Neural cell (in vitro differentiated cells): ENCODE results near the gene GRK3. TPM values are rescaled to one million over a fixed set of nuclear protein-coding genes. Genes with fewer than 3 reads are reported as not detected.

ENCODE experiments used
- H2AFZ ChIP-seq: fragments of 200-600, 300-800 bp; sonication (generic), shearing (Covaris generic); 2 replicates; pipeline ENCODE4 v1.6.0; 2014; ENCODE audit warnings: low read depth, mild to moderate bottlenecking, antibody characterized with exemption, low read length, moderate library complexity
- H3F3A ChIP-seq: fragments of 200-600 bp; shearing (Covaris generic); 2 replicates; pipeline ENCODE4 v1.6.1; 2016; ENCODE audit warnings: mild to moderate bottlenecking, moderate library complexity, mixed read lengths, antibody characterized with exemption, low read length; ENCODE audit not compliant: insufficient read depth, poor library complexity, severe bottlenecking
- H3K27ac ChIP-seq: fragments of 200-600, 300-800 bp; sonication (generic), shearing (Covaris generic); 2 replicates; pipeline ENCODE4 v1.5.1; 2014; ENCODE audit warnings: mild to moderate bottlenecking, low read length, moderate library complexity
- H3K27me3 ChIP-seq: fragments of 300-800, 200-600 bp; sonication (generic), shearing (Covaris generic); 2 replicates; pipeline ENCODE4 v1.6.0; 2014; ENCODE audit warnings: mild to moderate bottlenecking, low read depth, low read length, moderate library complexity; ENCODE audit not compliant: insufficient read depth
- H3K36me3 ChIP-seq: fragments of 300-800, 200-600 bp; sonication (generic), shearing (Covaris generic); 2 replicates; pipeline ENCODE4 v1.5.1; 2014; ENCODE audit warnings: mild to moderate bottlenecking, antibody characterized with exemption, low read length, moderate library complexity; ENCODE audit not compliant: insufficient read depth
- H3K4me2 ChIP-seq: fragments of 300-800, 200-600 bp; sonication (generic), shearing (Covaris generic); 2 replicates; pipeline ENCODE4 v1.6.0; 2014; ENCODE audit warnings: mild to moderate bottlenecking, low read length
- H3K4me3 ChIP-seq: fragments of 300-800, 200-600 bp; sonication (generic), shearing (Covaris generic); 2 replicates; pipeline ENCODE4 v1.5.1; 2014; ENCODE audit warnings: mild to moderate bottlenecking, low read length, moderate library complexity
- H3K79me2 ChIP-seq: fragments of 200-600 bp; shearing (Covaris generic); replicated peaks from 2 replicates; pipeline ENCODE4 v1.6.0; 2014; ENCODE audit warnings: mild to moderate bottlenecking, low read length, moderate library complexity; ENCODE audit not compliant: insufficient read depth
- H3K9ac ChIP-seq: fragments of 300-800, 200-600 bp; sonication (generic), shearing (Covaris generic); 2 replicates; pipeline ENCODE4 v1.6.1; 2016; ENCODE audit warnings: mild to moderate bottlenecking, low read length, mixed read lengths
- H3K9me2 ChIP-seq: fragments of 200-600 bp; shearing (Covaris generic); 2 replicates; pipeline ENCODE4 v1.6.1; 2016; ENCODE audit warnings: mild to moderate bottlenecking, low read length, mixed read lengths; ENCODE audit not compliant: insufficient read depth
- H3K9me3 ChIP-seq: fragments of 200-600, 300-800 bp; sonication (generic), shearing (Covaris generic); 2 replicates; pipeline ENCODE4 v1.6.1; 2016; ENCODE audit warnings: mild to moderate bottlenecking, mixed run types, low read length, moderate library complexity, mixed read lengths
- H4K20me1 ChIP-seq: fragments of 200-600 bp; shearing (Covaris generic); 2 replicates; pipeline ENCODE4 v1.6.1; 2016; ENCODE audit warnings: mild to moderate bottlenecking, mixed run types; ENCODE audit not compliant: insufficient read depth
- EP300 ChIP-seq: fragments of 450-650 bp; conservative IDR thresholded peaks from 2 replicates; pipeline ENCODE4 v1.6.1; 2014; ENCODE audit warnings: antibody characterized with exemption, mild to moderate bottlenecking, moderate library complexity; ENCODE audit not compliant: poor library complexity, severe bottlenecking
- EZH2 ChIP-seq: fragments of 200-600, 300-800 bp; shearing (Covaris generic), sonication (generic); IDR thresholded peaks from 2 replicates; pipeline ENCODE4 v1.6.1; 2014; ENCODE audit warnings: antibody characterized with exemption, low read length, borderline replicate concordance, mild to moderate bottlenecking; ENCODE audit not compliant: insufficient read depth, poor library complexity, severe bottlenecking
- MXI1 ChIP-seq: fragments of 450-650 bp; conservative IDR thresholded peaks from 2 replicates; pipeline ENCODE4 v1.6.1; 2014; ENCODE audit warnings: antibody characterized with exemption, mild to moderate bottlenecking; ENCODE audit not compliant: poor library complexity, severe bottlenecking
- POLR2AphosphoS5 ChIP-seq: IDR thresholded peaks from 2 replicates; pipeline ENCODE4 v1.6.1; 2012
- RAD21 ChIP-seq: fragments of 450-650 bp; conservative IDR thresholded peaks from 2 replicates; pipeline ENCODE4 v1.6.1; 2014; ENCODE audit warnings: antibody characterized with exemption, mild to moderate bottlenecking, moderate library complexity
- SMC3 ChIP-seq: fragments of 450-650 bp; conservative IDR thresholded peaks from 2 replicates; pipeline ENCODE4 v1.6.1; 2014; ENCODE audit warnings: antibody characterized with exemption, mild to moderate bottlenecking, moderate library complexity; ENCODE audit not compliant: poor library complexity
- TAF1 ChIP-seq: IDR thresholded peaks from 2 replicates; pipeline ENCODE4 v1.6.1; 2012; ENCODE audit warnings: low read depth
- polyA plus RNA-seq: library from polyadenylated mRNA; depleted of rRNA; stranded (reverse); fragments of >200 nt; gene quantifications from 2 replicates; pipeline ENCODE4 v1.2.3, GENCODE V29; 2014
- TF ChIP-seq, protein P1 (sequence below): fragments of 450-650 bp; IDR thresholded peaks from 2 replicates; pipeline ENCODE4 v1.5.1; 2014; ENCODE audit warnings: antibody characterized with exemption, mild to moderate bottlenecking, moderate library complexity; ENCODE audit not compliant: poor library complexity, severe bottlenecking
- TF ChIP-seq, protein P2 (sequence below): IDR thresholded peaks from 2 replicates; pipeline ENCODE4 v1.6.1; 2012; ENCODE audit warnings: borderline replicate concordance

Gene GRK3
- polyA plus RNA-seq, 1 donor from 2014 or later = 9.8 TPM

DNA sequence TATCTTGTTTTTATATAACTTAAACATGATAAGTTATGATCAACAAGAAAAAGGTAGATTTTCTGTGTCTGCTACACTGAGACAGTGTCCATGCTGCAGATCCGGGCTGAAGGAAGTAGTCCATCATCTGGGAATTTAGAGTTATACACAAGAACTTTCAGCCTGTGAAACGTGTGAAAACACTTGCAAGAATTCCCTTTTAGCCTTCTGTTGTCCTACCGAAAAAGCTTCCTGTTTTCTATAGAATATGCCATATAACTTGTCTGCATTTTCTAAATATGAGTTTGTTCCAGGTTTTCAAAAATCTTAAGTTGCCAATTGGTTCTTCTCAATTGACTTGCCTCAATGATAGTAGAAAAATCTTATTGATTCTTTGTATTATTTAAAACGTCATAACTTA lies 113.2 kb downstream of the GRK3 start:
- H3K27ac ChIP-seq = no peak overlapping the region
- no peaks in the 10 kb centered on the region for H4K20me1 ChIP-seq
- no peaks in the 10 kb centered on the region for H3K79me2 ChIP-seq
- no peaks in the 10 kb centered on the region for H3K9me2 ChIP-seq
- no peak overlapping the region for H3K4me2 ChIP-seq
- no peak overlapping the region for H3K4me3 ChIP-seq
- no peak overlapping the region for H3K9ac ChIP-seq
- H3K9me3 ChIP-seq = no peaks in the 10 kb centered on the region
- no peaks in the 10 kb centered on the region for H3K36me3 ChIP-seq
- no peak for TF ChIP-seq EZH2
- no peak for TF ChIP-seq SMC3
- TF ChIP-seq POLR2AphosphoS5 = no peak
- TF ChIP-seq MXI1 = no peak
- TF ChIP-seq, protein P1, sequence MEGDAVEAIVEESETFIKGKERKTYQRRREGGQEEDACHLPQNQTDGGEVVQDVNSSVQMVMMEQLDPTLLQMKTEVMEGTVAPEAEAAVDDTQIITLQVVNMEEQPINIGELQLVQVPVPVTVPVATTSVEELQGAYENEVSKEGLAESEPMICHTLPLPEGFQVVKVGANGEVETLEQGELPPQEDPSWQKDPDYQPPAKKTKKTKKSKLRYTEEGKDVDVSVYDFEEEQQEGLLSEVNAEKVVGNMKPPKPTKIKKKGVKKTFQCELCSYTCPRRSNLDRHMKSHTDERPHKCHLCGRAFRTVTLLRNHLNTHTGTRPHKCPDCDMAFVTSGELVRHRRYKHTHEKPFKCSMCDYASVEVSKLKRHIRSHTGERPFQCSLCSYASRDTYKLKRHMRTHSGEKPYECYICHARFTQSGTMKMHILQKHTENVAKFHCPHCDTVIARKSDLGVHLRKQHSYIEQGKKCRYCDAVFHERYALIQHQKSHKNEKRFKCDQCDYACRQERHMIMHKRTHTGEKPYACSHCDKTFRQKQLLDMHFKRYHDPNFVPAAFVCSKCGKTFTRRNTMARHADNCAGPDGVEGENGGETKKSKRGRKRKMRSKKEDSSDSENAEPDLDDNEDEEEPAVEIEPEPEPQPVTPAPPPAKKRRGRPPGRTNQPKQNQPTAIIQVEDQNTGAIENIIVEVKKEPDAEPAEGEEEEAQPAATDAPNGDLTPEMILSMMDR = no peak
- no peak for TF ChIP-seq RAD21
- no peak for TF ChIP-seq EP300
- TF ChIP-seq TAF1 = no peak
- TF ChIP-seq, protein P2, sequence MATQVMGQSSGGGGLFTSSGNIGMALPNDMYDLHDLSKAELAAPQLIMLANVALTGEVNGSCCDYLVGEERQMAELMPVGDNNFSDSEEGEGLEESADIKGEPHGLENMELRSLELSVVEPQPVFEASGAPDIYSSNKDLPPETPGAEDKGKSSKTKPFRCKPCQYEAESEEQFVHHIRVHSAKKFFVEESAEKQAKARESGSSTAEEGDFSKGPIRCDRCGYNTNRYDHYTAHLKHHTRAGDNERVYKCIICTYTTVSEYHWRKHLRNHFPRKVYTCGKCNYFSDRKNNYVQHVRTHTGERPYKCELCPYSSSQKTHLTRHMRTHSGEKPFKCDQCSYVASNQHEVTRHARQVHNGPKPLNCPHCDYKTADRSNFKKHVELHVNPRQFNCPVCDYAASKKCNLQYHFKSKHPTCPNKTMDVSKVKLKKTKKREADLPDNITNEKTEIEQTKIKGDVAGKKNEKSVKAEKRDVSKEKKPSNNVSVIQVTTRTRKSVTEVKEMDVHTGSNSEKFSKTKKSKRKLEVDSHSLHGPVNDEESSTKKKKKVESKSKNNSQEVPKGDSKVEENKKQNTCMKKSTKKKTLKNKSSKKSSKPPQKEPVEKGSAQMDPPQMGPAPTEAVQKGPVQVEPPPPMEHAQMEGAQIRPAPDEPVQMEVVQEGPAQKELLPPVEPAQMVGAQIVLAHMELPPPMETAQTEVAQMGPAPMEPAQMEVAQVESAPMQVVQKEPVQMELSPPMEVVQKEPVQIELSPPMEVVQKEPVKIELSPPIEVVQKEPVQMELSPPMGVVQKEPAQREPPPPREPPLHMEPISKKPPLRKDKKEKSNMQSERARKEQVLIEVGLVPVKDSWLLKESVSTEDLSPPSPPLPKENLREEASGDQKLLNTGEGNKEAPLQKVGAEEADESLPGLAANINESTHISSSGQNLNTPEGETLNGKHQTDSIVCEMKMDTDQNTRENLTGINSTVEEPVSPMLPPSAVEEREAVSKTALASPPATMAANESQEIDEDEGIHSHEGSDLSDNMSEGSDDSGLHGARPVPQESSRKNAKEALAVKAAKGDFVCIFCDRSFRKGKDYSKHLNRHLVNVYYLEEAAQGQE = no peak
- H3F3A ChIP-seq = no peaks in the 10 kb centered on the region
- no peak overlapping the region for H2AFZ ChIP-seq
- no peaks in the 10 kb centered on the region for H3K27me3 ChIP-seq

DNA sequence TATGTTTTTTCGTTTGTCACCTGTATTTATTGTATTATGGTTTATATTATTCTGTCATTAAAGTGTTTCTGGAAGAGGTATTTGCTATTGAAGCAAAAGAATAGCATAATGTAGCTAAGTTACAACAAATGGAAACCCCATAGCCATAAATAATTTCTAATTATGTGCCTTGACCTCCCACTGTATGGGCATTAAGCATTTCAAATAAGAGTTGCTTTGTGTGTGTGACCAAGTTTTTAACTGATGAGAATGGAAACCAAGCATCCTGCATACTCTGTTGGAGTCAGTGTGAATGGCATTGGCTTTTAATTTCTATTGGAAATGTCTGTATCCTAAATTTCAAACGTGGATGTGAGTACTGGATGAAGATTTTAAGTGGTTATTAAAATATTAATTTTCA lies 115.6 kb downstream of the GRK3 start:
- Histone ChIP-seq H3K9me3 (no peaks in the 10 kb centered on the region), H2AFZ (no peak overlapping the region), H3K27me3 (no peaks in the 10 kb centered on the region), H3K9ac (no peak overlapping the region), H3K9me2 (no peaks in the 10 kb centered on the region), H3K27ac (no peak overlapping the region), H3F3A (no peaks in the 10 kb centered on the region), H3K4me3 (no peak overlapping the region), H3K4me2 (no peak overlapping the region), H3K36me3 (no peaks in the 10 kb centered on the region), H3K79me2 (no peaks in the 10 kb centered on the region), H4K20me1 (no peaks in the 10 kb centered on the region)
- TF ChIP-seq EZH2 = no peak
- no peak for TF ChIP-seq EP300
- TF ChIP-seq, protein P1 = no peak
- TF ChIP-seq, protein P2 = no peak
- no peak for TF ChIP-seq RAD21
- no peak for TF ChIP-seq MXI1
- TF ChIP-seq TAF1 = no peak
- no peak for TF ChIP-seq SMC3
- no peak for TF ChIP-seq POLR2AphosphoS5
